Mucosa of descending colon (tissue), 3 donors: ENCODE results near the gene CFAP141. TPM values are rescaled to one million over a fixed set of nuclear protein-coding genes. Genes with fewer than 3 reads are reported as not detected.
A peak's percentile ranks its signal among the peaks of the same experiment; 100 is the strongest.

ENCODE experiments used
- ATAC-seq: fragments of 200-7000 bp; cut with Tn5 transposase; one replicate; pipeline ENCODE4 v1.9.1; 2020; ENCODE audit warnings: mild to moderate bottlenecking, moderate library complexity
- DNase-seq, 3 donors: peaks; one replicate each; pipeline ENCODE4 v3.0.0-alpha.2; 2020
- H3K36me3 ChIP-seq: fragments of 200-600 bp; one replicate; pipeline ENCODE4 v1.8.0; 2021; ENCODE audit warnings: low read depth, mild to moderate bottlenecking
- H3K4me1 ChIP-seq: fragments of 200-600 bp; one replicate; pipeline ENCODE4 v1.8.0; 2021; ENCODE audit warnings: low read depth, mild to moderate bottlenecking
- H3K4me3 ChIP-seq: fragments of 200-600 bp; one replicate; pipeline ENCODE4 v1.8.0; 2021; ENCODE audit warnings: mild to moderate bottlenecking
- H3K9me3 ChIP-seq: fragments of 200-600 bp; one replicate; pipeline ENCODE4 v1.8.0; 2021; ENCODE audit warnings: mild to moderate bottlenecking
- CTCF ChIP-seq: fragments of 200-600 bp; IDR thresholded peaks from one replicate; pipeline ENCODE4 v1.8.0; 2022; ENCODE audit warnings: antibody characterized with exemption, mild to moderate bottlenecking
- intact Hi-C, 2 donors: fragments of 100-400 bp; cut with DNase I in 1 of 2; cut with micrococcal nuclease in 1 of 2; formaldehyde crosslinking; loops; one replicate each; pipeline versions ENCODE4 v1.11.0 to v1.11.1; 2022; cut with DNase I, micrococcal nuclease
- total RNA-seq, 3 donors: library from RNA; stranded (reverse); fragmentation: NEBNext Ultra II Directional in 2 of 3; extraction: Animal tissue kit (Norgen Biotek cat#: 25700) in 2 of 3; gene quantifications; one replicate each; pipeline versions ENCODE4 v1.2.1 to v1.2.4, GENCODE V29; 2021 to 2023
- donor health status: DM: no; HTN: no; CAD: no; lungs with moderate emphysema.
- donor health status: DM: no; HTN: no; CAD: no.
- donor health status: DM: no; HTN: yes; CAD: no.

The CFAP141 gene
- total RNA-seq, 3 donors from 2014 or later, result not detected

- intact Hi-C loops, result no loop called here
- TF ChIP-seq CTCF, result no peak
- ATAC-seq, result no peak
- no peak overlapping the region for H3K4me3 ChIP-seq
- H3K4me1 ChIP-seq, result no peaks in the 10 kb centered on the region
- DNase-seq, result no peak
- H3K36me3 ChIP-seq, result peaks cover 32% of the 10 kb centered on the region
- H3K9me3 ChIP-seq, result no peaks in the 10 kb centered on the region
These were observed 39.9 kb downstream of the CFAP141 start for GRCh38 chr1:154166207-154166606.

GRCh38 chr1:154159554-154159953 is 46.6 kb downstream of the CFAP141 start:
- no peaks in the 10 kb centered on the region for H3K9me3 ChIP-seq
- no peaks in the 10 kb centered on the region for H3K4me1 ChIP-seq
- peaks cover 19% of the 10 kb centered on the region for H3K36me3 ChIP-seq
- H3K4me3 ChIP-seq, result no peak overlapping the region
- DNase-seq (no peak), ATAC-seq (no peak)
- intact Hi-C loops, result no loop called here
- TF ChIP-seq CTCF, result no peak

- H3K36me3 ChIP-seq, result peaks cover 15% of the 10 kb centered on the region
- intact Hi-C loops, result no loop called here
- H3K4me1 ChIP-seq, result no peaks in the 10 kb centered on the region
These were observed 47.6 kb downstream of the CFAP141 start for GRCh38 chr1:154158307-154159125.

GRCh38 chr1:154157520-154158306 is 48.4 kb downstream of the CFAP141 start:
- intact Hi-C loops, result no loop called here
- Histone ChIP-seq H3K36me3 (peaks cover 15% of the 10 kb centered on the region), H3K9me3 (no peaks in the 10 kb centered on the region)

More at GRCh38 chr1:154158307-154159125, 47.6 kb downstream of the CFAP141 start:
- no peak for TF ChIP-seq CTCF
- Histone ChIP-seq H3K9me3 (no peaks in the 10 kb centered on the region), H3K4me3 (no peak overlapping the region)
- peak; percentile 4 for ATAC-seq
- DNase-seq, result no peak

GRCh38 chr1:154155251-154155650 is 50.9 kb downstream of the CFAP141 start:
- H3K4me1 ChIP-seq, result no peaks in the 10 kb centered on the region
- H3K4me3 ChIP-seq, result no peak overlapping the region
- intact Hi-C loops, result no loop called here
- H3K9me3 ChIP-seq, result no peaks in the 10 kb centered on the region
- TF ChIP-seq CTCF, result no peak
- ATAC-seq (peak; percentile 18), DNase-seq (no peak)
- H3K36me3 ChIP-seq, result peaks cover 15% of the 10 kb centered on the region

More at GRCh38 chr1:154157520-154158306, 48.4 kb downstream of the CFAP141 start:
- DNase-seq (no peak), ATAC-seq (peak; percentile 87)
- TF ChIP-seq CTCF, result no peak
- no peaks in the 10 kb centered on the region for H3K4me1 ChIP-seq
- no peak overlapping the region for H3K4me3 ChIP-seq
